Gastrocnemius medialis (tissue), 4 donors: Measurements from ENCODE around the gene THRB. TPM values are rescaled to one million over a fixed set of nuclear protein-coding genes. Genes with fewer than 3 reads are reported as not detected.
A peak's percentile ranks its signal among the peaks of the same experiment; 100 is the strongest.

Source experiments
- ATAC-seq, 2 donors: fragments of 150-250 bp; one replicate each; pipeline ENCODE4 v1.9.1; 2016
- DNase-seq, 2 donors: peaks; one replicate each; pipeline ENCODE4 v3.0.0-alpha.2; 2019
- H3K27ac ChIP-seq, 4 donors: fragments of 200-600 bp; sonication (generic); 1 replicate in 1 of 4; 2 replicates in 3 of 4; pipeline ENCODE4 v1.5.1; 2016 to 2018; ENCODE audit warnings: mild to moderate bottlenecking in 2 of 4, moderate library complexity in 1 of 4
- H3K27me3 ChIP-seq, 3 donors: fragments of 200-600 bp; sonication (generic) in 2 of 3; 1 replicate in 1 of 3; 2 replicates in 2 of 3; pipeline versions ENCODE4 v1.5.1 to v1.6.0; 2016 to 2019; ENCODE audit warnings: mild to moderate bottlenecking in 1 of 3, moderate library complexity in 1 of 3
- H3K36me3 ChIP-seq, 2 donors: fragments of 200-600 bp; sonication (generic) in 1 of 2; one replicate each; pipeline ENCODE4 v1.5.1; 2017 to 2018
- H3K4me1 ChIP-seq, 2 donors: fragments of 200-600 bp; sonication (generic) in 1 of 2; one replicate each; pipeline ENCODE4 v1.5.1; 2016 to 2017; ENCODE audit warnings: mild to moderate bottlenecking in 2 of 2
- H3K4me3 ChIP-seq, 4 donors: fragments of 200-600 bp; sonication (generic) in 3 of 4; 1 replicate in 1 of 4; 2 replicates in 3 of 4; pipeline ENCODE4 v1.5.1; 2016 to 2019; ENCODE audit warnings: mild to moderate bottlenecking in 2 of 4
- H3K9me3 ChIP-seq, 3 donors: fragments of 200-600 bp; sonication (generic) in 2 of 3; 1 replicate in 1 of 3; 2 replicates in 2 of 3; pipeline ENCODE4 v1.5.1; 2016 to 2019
- POLR2A ChIP-seq, 2 donors: fragments of 450-650 bp; IDR thresholded peaks; one replicate each; pipeline ENCODE4 v1.6.1; 2017; ENCODE audit warnings: antibody characterized with exemption in 2 of 2, mild to moderate bottlenecking in 2 of 2, moderate library complexity in 2 of 2
- in situ Hi-C, 4 donors: fragments of 200-750 bp; cut with MboI; loops; one replicate each; pipeline versions ENCODE4 v1.15.0 to v1.8.0; 2017; ENCODE audit warnings: low sequenced_read_pairs in 4 of 4
- intact Hi-C: fragments of 100-400 bp; cut with DNase I; formaldehyde crosslinking; loops from one replicate; pipeline ENCODE4 v1.15.1; 2023; ENCODE audit warnings: low total_unique reads
- total RNA-seq, 4 donors: library from RNA; depleted of rRNA; stranded (reverse); fragments of >200 nt; gene quantifications; one replicate each; pipeline versions ENCODE4 v1.1.0 to v1.2.3, GENCODE V29; 2016
- TF ChIP-seq, protein P1 (sequence below), 5 experiments: fragments of 450-650 bp in 3 of 5; fragments of 200-600 bp in 2 of 5; sonication (generic) in 2 of 5; IDR thresholded peaks in 4 of 5; conservative IDR thresholded peaks in 1 of 5; 1 replicate in 4 of 5; 2 replicates in 1 of 5; pipeline ENCODE4 v1.5.1; 2016 to 2019; ENCODE audit warnings: antibody characterized with exemption in 5 of 5, mild to moderate bottlenecking in 3 of 5, moderate library complexity in 3 of 5

Gene THRB
- total RNA-seq, 4 donors from 2014 or later = 20.1 to 60.0 (median 25.3) TPM

DNA sequence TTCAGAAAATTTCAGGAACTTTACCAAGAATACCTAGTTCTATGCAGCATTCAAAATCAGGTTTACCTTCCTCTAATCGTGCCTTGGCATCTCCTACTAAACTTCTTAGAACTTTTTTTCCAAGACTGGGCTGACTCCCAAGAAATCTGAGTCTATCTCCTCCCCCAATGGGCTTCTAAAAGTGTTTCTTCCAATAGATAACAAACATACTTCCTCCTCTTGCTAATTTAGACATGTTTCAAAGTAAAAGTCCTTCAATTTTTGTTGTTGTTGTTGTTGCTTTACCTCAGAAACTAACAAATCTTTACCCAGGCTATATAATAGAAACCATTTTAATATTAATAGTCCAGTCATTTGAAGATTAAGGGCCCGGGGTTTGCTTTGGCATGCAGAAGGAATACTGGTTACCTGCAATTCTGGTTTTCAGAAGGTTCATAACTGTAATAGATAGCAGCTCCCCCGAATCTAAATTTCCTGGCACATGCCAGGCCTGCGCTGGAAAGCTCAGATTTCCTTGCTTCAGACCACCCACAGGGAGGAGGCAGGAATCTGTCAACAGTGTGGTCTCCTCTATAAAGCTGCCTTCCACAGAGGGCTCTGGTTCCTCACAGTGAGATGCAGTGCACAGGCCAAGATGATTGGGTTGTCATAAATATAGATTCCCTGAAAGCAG, 188.7 kb downstream of the THRB start:
- Histone ChIP-seq H3K27ac (peak overlapping the region; percentile 21 to 46 (median 32)), H3K4me1 (peaks cover 21 to 32% of the 10 kb centered on the region in 2 donors), H3K4me3 (no peak overlapping the region), H3K27me3 (no peaks in the 10 kb centered on the region), H3K9me3 (no peaks in the 10 kb centered on the region), H3K36me3 (no peaks in the 10 kb centered on the region)
- in situ Hi-C loops (no loop called here), intact Hi-C loops (no loop called here)
- TF ChIP-seq POLR2A (IDR thresholded peaks at IDR 0.05) = no peak
- TF ChIP-seq, protein P1, sequence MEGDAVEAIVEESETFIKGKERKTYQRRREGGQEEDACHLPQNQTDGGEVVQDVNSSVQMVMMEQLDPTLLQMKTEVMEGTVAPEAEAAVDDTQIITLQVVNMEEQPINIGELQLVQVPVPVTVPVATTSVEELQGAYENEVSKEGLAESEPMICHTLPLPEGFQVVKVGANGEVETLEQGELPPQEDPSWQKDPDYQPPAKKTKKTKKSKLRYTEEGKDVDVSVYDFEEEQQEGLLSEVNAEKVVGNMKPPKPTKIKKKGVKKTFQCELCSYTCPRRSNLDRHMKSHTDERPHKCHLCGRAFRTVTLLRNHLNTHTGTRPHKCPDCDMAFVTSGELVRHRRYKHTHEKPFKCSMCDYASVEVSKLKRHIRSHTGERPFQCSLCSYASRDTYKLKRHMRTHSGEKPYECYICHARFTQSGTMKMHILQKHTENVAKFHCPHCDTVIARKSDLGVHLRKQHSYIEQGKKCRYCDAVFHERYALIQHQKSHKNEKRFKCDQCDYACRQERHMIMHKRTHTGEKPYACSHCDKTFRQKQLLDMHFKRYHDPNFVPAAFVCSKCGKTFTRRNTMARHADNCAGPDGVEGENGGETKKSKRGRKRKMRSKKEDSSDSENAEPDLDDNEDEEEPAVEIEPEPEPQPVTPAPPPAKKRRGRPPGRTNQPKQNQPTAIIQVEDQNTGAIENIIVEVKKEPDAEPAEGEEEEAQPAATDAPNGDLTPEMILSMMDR (IDR thresholded peaks at IDR 0.05 in 4 of 5, conservative IDR thresholded peaks at IDR 0.05 in 1 of 5) = no peak
- DNase-seq (no peak), ATAC-seq (no peak)

DNA sequence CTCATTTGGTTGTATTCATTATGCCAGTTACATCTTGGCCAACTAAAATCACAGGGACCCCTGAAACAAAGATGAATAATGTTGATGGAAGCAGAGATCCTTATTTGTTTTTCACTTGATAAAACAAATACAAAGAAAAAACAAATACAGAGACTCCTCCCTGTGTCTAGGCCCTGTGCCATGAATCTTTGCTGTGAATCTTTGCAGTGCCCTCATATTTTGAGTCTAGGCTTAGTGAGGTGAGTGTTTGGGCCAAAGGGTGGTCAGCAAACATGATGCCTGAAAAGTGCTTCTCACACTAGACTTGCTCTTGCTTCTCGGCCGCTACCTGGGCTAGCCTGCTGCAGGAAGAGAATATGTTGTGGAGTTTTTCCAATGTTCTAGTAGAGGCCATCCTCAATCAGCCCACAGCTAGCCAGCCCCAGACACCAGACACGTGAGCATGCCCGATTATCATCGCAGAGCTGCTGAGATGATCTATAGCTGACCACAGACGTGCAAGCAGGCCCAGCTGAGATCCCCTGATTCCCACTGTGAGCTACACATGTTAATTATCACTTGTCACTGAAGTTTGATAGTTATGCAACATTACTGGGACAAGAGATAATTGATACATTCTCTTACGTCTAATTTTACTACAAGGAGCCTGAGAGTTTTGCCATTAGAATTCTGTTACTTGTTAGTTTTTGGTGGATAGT, 191.4 kb downstream of the THRB start:
- DNase-seq = no peak
- Histone ChIP-seq H3K4me3 (no peak overlapping the region), H3K9me3 (no peaks in the 10 kb centered on the region), H3K27ac (no peak overlapping the region), H3K36me3 (no peaks in the 10 kb centered on the region), H3K27me3 (no peaks in the 10 kb centered on the region), H3K4me1 (peaks cover 38 to 47% of the 10 kb centered on the region in 2 donors)
- TF ChIP-seq, protein P1 (IDR thresholded peaks at IDR 0.05 in 4 of 5, conservative IDR thresholded peaks at IDR 0.05 in 1 of 5) = no peak
- no peak for TF ChIP-seq POLR2A (IDR thresholded peaks at IDR 0.05)
- in situ Hi-C loops = no loop called here
- intact Hi-C loops = no loop called here
- ATAC-seq = no peak

DNA sequence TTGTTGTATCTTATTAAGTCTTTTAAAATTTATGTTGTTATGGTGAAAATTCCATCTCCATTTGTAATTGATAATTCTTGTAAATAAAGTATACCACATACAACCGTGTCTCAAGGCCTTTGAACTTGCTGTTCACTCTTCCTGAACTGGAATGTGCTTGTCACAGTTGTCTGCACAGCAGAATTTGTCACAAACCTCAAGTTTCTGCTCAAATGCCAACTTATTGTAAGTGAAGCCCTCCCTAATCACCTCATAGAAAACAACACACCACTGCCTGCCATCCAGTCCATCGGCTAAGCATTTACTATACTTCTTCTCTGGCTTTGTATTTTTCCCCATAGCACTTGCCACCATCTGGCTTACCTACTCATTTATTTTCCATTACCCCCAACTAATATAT, 192.3 kb downstream of the THRB start:
- ATAC-seq = no peak
- intact Hi-C loops = no loop called here
- Histone ChIP-seq H3K27me3 (no peaks in the 10 kb centered on the region), H3K4me1 (peaks cover 39 to 45% of the 10 kb centered on the region in 2 donors), H3K27ac (no peak overlapping the region), H3K36me3 (no peaks in the 10 kb centered on the region), H3K4me3 (no peak overlapping the region), H3K9me3 (no peaks in the 10 kb centered on the region)
- TF ChIP-seq POLR2A (IDR thresholded peaks at IDR 0.05) = no peak
- TF ChIP-seq, protein P1 (IDR thresholded peaks at IDR 0.05 in 4 of 5, conservative IDR thresholded peaks at IDR 0.05 in 1 of 5) = no peak
- in situ Hi-C loops = no loop called here
- DNase-seq = no peak

DNA sequence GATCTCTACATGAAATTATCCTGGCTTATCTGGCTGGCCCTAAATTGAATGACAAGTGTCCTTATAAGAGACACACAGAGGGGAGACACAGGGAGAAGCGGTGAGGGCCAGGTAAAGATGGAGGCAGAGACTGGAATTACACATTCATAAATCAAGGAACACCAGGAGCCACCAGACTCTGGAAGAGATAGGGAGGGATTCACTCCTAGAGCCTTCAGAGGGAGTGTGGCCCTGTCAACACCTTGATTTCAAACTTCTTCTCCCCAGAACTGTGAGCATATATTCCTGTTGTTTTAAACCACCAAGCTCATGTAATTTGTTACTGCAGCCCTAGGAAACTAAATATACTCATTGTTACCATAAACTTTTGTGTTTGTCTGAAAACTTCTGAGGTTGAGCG, 193.7 kb downstream of the THRB start:
- Histone ChIP-seq H3K27me3 (no peaks in the 10 kb centered on the region), H3K27ac (no peak overlapping the region), H3K4me1 (peaks cover 42 to 43% of the 10 kb centered on the region in 2 donors), H3K36me3 (no peaks in the 10 kb centered on the region), H3K4me3 (no peak overlapping the region), H3K9me3 (no peaks in the 10 kb centered on the region)
- no peak for DNase-seq
- TF ChIP-seq, protein P1 (IDR thresholded peaks at IDR 0.05 in 4 of 5, conservative IDR thresholded peaks at IDR 0.05 in 1 of 5) = no peak
- TF ChIP-seq POLR2A (IDR thresholded peaks at IDR 0.05) = no peak
- in situ Hi-C loops (no loop called here), intact Hi-C loops (no loop called here)
- ATAC-seq = no peak
